Measurements from ENCODE around the gene CIB4. TPM values are rescaled to one million over a fixed set of nuclear protein-coding genes. Genes with fewer than 3 reads are reported as not detected.
"Not testable (repeated sequence)": the region's sequence is repeated elsewhere in the genome, so short reads cannot be mapped to it uniquely, and the experiment has no call there.

The CIB4 gene
- total and polyA plus RNA-seq, 2 donors (not counting 1 experiment from before 2014, with no cell fraction given): not detected

- H3K9me3 Mint-ChIP-seq (ENCODE audit: insufficient read depth): peaks cover 6% of the 10 kb centered on the region
- no peak overlapping the region for H3K27ac ChIP-seq (ENCODE audit: low read length in 2 of 2)
- no peak overlapping the region for H3K4me3 Mint-ChIP-seq
- DNase-seq (no peak), ATAC-seq (ENCODE audit: low read depth) (no peak)
- H3K9me3 ChIP-seq (ENCODE audit: control extremely low read depth in 1 of 3, control insufficient read depth in 2 of 3, insufficient read depth in 1 of 3, low read length in 2 of 3): peaks cover 3 to 20% (median 6%) of the 10 kb centered on the region in 3 donors
- H3K4me2 ChIP-seq (replicated peaks; ENCODE audit: low read depth, low read length, poor library complexity, severe bottlenecking): no peak overlapping the region
- POLR2A ChIA-PET: no interaction called here
- no peak for TF ChIP-seq EZH2 (IDR thresholded peaks at IDR 0.05; ENCODE audit: borderline replicate concordance, insufficient read depth, low read depth, low read length, poor library complexity, severe bottlenecking)
- no peak for TF ChIP-seq CTCF (IDR thresholded peaks at IDR 0.05)
- WGBS (ENCODE audit: insufficient coverage): 72% methylated on average over 3 of the region's 4 CpGs
- H3K9ac ChIP-seq (ENCODE audit: low read length): no peak overlapping the region
- H3K4me1 Mint-ChIP-seq: no peaks in the 10 kb centered on the region
- no peaks in the 10 kb centered on the region for H3K79me2 ChIP-seq (ENCODE audit: control insufficient read depth, insufficient read depth, low read length)
- H2AFZ ChIP-seq (ENCODE audit: insufficient read depth, low read depth, low read length, poor library complexity, severe bottlenecking): no peak overlapping the region
- peaks cover 0 to 4% (median 0%) of the 10 kb centered on the region in 4 experiments for H3K27me3 ChIP-seq (replicated peaks in 1 of 4; ENCODE audit: control extremely low read depth in 1 of 4, control insufficient read depth in 3 of 4, insufficient read depth in 4 of 4, low read length in 3 of 4)
- H3K4me1 ChIP-seq (ENCODE audit: control insufficient read depth in 2 of 2, insufficient read depth in 2 of 2, low read length in 2 of 2): no peaks in the 10 kb centered on the region
- no peaks in the 10 kb centered on the region for H3K36me3 ChIP-seq (replicated peaks in 1 of 2; ENCODE audit: control extremely low read depth in 1 of 2, control insufficient read depth in 1 of 2, extremely low read depth in 1 of 2, insufficient read depth in 2 of 2, low read length in 1 of 2)
- intact Hi-C loops (cut with micrococcal nuclease): no loop called here
- no peak overlapping the region for H3K27ac Mint-ChIP-seq
- peaks cover 23% of the 10 kb centered on the region for H3K27me3 Mint-ChIP-seq
- no peak overlapping the region for H3K4me3 ChIP-seq (ENCODE audit: control extremely low read depth in 1 of 5, extremely low read depth in 1 of 5, insufficient read depth in 1 of 5, low read depth in 2 of 5, low read length in 4 of 5)
- H4K20me1 ChIP-seq (ENCODE audit: control insufficient read depth, insufficient read depth, low read length, poor library complexity, severe bottlenecking): no peaks in the 10 kb centered on the region
- CTCF ChIA-PET: no interaction called here
Observed at GRCh38 chr2:26657265-26657664, 16.1 kb upstream of the CIB4 start.

DNA sequence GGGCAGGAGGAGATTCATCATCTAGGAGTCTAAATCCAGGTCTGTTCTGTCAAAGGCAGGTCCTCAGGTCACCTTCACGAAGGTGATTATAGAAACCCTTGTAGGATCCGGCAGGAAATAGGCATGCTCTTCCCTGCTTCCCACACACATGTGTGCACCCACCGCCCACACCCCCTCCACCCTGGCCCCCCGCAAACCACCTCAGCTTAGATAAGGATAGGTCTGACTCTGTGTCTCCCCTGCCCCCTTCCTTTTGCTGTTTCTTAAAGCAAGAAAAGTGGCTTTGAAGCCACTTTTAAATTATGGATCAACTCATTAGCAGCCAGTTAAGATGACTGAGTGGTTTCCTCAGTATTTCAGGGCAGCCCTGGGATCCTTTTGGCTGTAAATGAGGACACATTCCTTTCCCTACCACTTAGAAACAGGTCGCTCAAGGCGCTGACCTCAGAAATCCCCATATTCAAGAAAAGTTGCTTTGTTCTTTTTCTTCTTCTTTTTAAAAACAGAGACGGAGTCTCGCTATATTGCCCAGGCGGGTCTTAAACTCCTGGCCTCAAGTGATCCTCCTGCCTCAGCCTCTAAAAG lies 14.5 kb upstream of the CIB4 start:
- Mint-ChIP-seq H3K4me3 (no peak overlapping the region), H3K4me1 (no peaks in the 10 kb centered on the region), H3K9me3 (ENCODE audit: insufficient read depth) (peaks cover 6% of the 10 kb centered on the region), H3K27me3 (peaks cover 28% of the 10 kb centered on the region), H3K27ac (no peak overlapping the region)
- H3K79me2 ChIP-seq (ENCODE audit: control insufficient read depth, insufficient read depth, low read length): no peaks in the 10 kb centered on the region
- WGBS (ENCODE audit: insufficient coverage): 87% methylated on average over 2 of the region's 9 CpGs
- no peak overlapping the region for H3K4me3 ChIP-seq (ENCODE audit: control extremely low read depth in 1 of 5, extremely low read depth in 1 of 5, insufficient read depth in 1 of 5, low read depth in 2 of 5, low read length in 4 of 5)
- ATAC-seq (ENCODE audit: low read depth) (no peak), DNase-seq (no peak)
- ChIA-PET POLR2A (no interaction called here), CTCF (no interaction called here)
- peaks cover 2 to 16% (median 6%) of the 10 kb centered on the region in 3 donors for H3K9me3 ChIP-seq (ENCODE audit: control extremely low read depth in 1 of 3, control insufficient read depth in 2 of 3, insufficient read depth in 1 of 3, low read length in 2 of 3)
- H3K36me3 ChIP-seq (replicated peaks in 1 of 2; ENCODE audit: control extremely low read depth in 1 of 2, control insufficient read depth in 1 of 2, extremely low read depth in 1 of 2, insufficient read depth in 2 of 2, low read length in 1 of 2): no peaks in the 10 kb centered on the region
- no peak overlapping the region for H3K27ac ChIP-seq (ENCODE audit: low read length in 2 of 2)
- no peaks in the 10 kb centered on the region for H4K20me1 ChIP-seq (ENCODE audit: control insufficient read depth, insufficient read depth, low read length, poor library complexity, severe bottlenecking)
- TF ChIP-seq EZH2 (IDR thresholded peaks at IDR 0.05; ENCODE audit: borderline replicate concordance, insufficient read depth, low read depth, low read length, poor library complexity, severe bottlenecking) (no peak), CTCF (IDR thresholded peaks at IDR 0.05) (no peak)
- intact Hi-C loops (cut with micrococcal nuclease): no loop called here
- no peak overlapping the region for H3K9ac ChIP-seq (ENCODE audit: low read length)
- no peak overlapping the region for H2AFZ ChIP-seq (ENCODE audit: insufficient read depth, low read depth, low read length, poor library complexity, severe bottlenecking)
- H3K4me1 ChIP-seq (ENCODE audit: control insufficient read depth in 2 of 2, insufficient read depth in 2 of 2, low read length in 2 of 2): no peaks in the 10 kb centered on the region
- H3K27me3 ChIP-seq (replicated peaks in 1 of 4; ENCODE audit: control extremely low read depth in 1 of 4, control insufficient read depth in 3 of 4, insufficient read depth in 4 of 4, low read length in 3 of 4): peaks cover 0 to 4% (median 0%) of the 10 kb centered on the region in 4 experiments
- no peak overlapping the region for H3K4me2 ChIP-seq (replicated peaks; ENCODE audit: low read depth, low read length, poor library complexity, severe bottlenecking)

GRCh38 chr2:26655120-26655519 lies 14.0 kb upstream of the CIB4 start:
- H2AFZ ChIP-seq (ENCODE audit: insufficient read depth, low read depth, low read length, poor library complexity, severe bottlenecking); H3K9me3 Mint-ChIP-seq (ENCODE audit: insufficient read depth); H3K27me3 ChIP-seq (replicated peaks in 1 of 4; ENCODE audit: control extremely low read depth in 1 of 4, control insufficient read depth in 3 of 4, insufficient read depth in 4 of 4, low read length in 3 of 4); H3K4me2 ChIP-seq (replicated peaks; ENCODE audit: low read depth, low read length, poor library complexity, severe bottlenecking); CTCF ChIA-PET; H3K4me3 Mint-ChIP-seq; H4K20me1 ChIP-seq (ENCODE audit: control insufficient read depth, insufficient read depth, low read length, poor library complexity, severe bottlenecking); ATAC-seq (ENCODE audit: low read depth); H3K27ac Mint-ChIP-seq; H3K4me3 ChIP-seq (ENCODE audit: control extremely low read depth in 1 of 5, extremely low read depth in 1 of 5, insufficient read depth in 1 of 5, low read depth in 2 of 5, low read length in 4 of 5); H3K79me2 ChIP-seq (ENCODE audit: control insufficient read depth, insufficient read depth, low read length); H3K4me1 ChIP-seq (ENCODE audit: control insufficient read depth in 2 of 2, insufficient read depth in 2 of 2, low read length in 2 of 2); H3K36me3 ChIP-seq (replicated peaks in 1 of 2; ENCODE audit: control extremely low read depth in 1 of 2, control insufficient read depth in 1 of 2, extremely low read depth in 1 of 2, insufficient read depth in 2 of 2, low read length in 1 of 2); H3K27ac ChIP-seq (ENCODE audit: low read length in 2 of 2); intact Hi-C loops (cut with micrococcal nuclease); DNase-seq; POLR2A ChIA-PET; H3K4me1 Mint-ChIP-seq; H3K9ac ChIP-seq (ENCODE audit: low read length): not testable (repeated sequence)
- peaks cover 1 to 15% (median 5%) of the 10 kb centered on the region in 3 donors for H3K9me3 ChIP-seq (ENCODE audit: control extremely low read depth in 1 of 3, control insufficient read depth in 2 of 3, insufficient read depth in 1 of 3, low read length in 2 of 3)
- peaks cover 33% of the 10 kb centered on the region for H3K27me3 Mint-ChIP-seq
- WGBS (ENCODE audit: insufficient coverage): 0% methylated on average over 1 of the region's 1 CpG

Measured in B cell (primary cell).